Measurements from ENCODE around the gene SHD.

SHD gene

DNA sequence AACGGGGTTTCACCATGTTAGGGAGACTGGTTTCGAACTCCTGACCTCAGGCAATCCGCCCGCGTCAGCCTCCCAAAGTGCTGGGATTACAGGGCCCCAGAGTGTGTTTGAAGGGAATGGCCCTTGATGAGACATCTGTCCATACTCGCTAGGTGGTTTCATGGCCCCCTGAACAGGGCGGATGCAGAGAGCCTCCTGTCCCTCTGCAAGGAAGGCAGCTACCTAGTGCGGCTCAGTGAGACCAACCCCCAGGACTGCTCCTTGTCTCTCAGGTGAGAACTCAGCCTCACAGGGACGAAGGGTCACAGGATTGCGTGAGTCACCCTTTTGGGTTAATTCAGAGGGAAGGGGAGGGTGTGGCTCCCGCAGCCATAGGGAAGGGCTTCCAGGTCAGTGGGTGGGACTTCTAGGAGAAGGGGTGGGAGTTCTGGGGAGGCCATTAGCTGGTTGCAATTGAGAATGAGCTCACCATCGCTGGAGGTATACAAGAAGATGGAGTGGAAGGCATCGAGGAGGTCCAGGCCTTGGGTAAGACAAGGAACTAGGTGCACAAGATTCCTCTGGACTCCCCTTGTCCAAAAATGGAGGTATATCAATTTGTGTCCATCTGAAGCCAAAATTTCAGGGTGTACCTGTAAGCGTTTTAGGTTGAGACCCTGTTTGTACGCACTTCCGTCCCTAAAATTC, 9.2 kb downstream of the SHD start:
- no peak for ATAC-seq
- TF ChIP-seq TCF4 (CRISPR knock-in tag; IDR thresholded peaks at IDR 0.05; ENCODE audit: borderline replicate concordance) (no peak), ZC3H10 (CRISPR knock-in tag; IDR thresholded peaks at IDR 0.05) (no peak), ARNTL (CRISPR knock-in tag; IDR thresholded peaks at IDR 0.05; ENCODE audit: borderline replicate concordance, low read depth) (no peak), ZNF8 (CRISPR knock-in tag; IDR thresholded peaks at IDR 0.05) (no peak)
- TF ChIP-seq, protein P1, sequence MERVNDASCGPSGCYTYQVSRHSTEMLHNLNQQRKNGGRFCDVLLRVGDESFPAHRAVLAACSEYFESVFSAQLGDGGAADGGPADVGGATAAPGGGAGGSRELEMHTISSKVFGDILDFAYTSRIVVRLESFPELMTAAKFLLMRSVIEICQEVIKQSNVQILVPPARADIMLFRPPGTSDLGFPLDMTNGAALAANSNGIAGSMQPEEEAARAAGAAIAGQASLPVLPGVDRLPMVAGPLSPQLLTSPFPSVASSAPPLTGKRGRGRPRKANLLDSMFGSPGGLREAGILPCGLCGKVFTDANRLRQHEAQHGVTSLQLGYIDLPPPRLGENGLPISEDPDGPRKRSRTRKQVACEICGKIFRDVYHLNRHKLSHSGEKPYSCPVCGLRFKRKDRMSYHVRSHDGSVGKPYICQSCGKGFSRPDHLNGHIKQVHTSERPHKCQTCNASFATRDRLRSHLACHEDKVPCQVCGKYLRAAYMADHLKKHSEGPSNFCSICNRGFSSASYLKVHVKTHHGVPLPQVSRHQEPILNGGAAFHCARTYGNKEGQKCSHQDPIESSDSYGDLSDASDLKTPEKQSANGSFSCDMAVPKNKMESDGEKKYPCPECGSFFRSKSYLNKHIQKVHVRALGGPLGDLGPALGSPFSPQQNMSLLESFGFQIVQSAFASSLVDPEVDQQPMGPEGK (CRISPR knock-in tag; IDR thresholded peaks at IDR 0.05; ENCODE audit: borderline replicate concordance): no peak

DNA sequence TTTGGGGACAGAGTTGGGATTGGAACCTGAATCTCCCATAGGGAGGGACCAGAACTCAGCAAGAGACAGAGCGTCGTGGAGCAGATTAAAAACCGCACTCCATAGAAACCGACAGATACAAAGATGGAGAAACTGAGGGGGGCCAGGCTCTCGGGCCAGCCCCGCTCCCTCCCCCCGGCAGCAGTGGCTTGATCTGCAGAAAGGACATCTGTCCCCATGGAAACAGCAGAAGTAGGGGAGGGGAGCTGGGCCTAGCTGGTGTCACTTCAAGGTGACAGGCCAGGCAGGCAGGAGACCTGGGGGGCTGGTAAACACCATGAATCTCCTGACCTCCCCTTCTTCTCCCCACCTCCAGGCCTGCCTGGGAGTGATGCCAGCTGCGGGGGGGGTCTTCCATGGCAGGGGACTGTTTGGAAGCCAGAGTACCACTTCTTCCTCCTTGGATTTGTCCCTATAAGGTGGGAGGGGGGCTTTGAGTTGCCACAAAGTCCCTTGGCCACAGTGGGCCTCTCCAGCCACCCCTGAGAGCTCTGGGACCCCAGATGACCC, 12.2 kb downstream of the SHD start:
- no peak for TF ChIP-seq PPARA (CRISPR knock-in tag; IDR thresholded peaks at IDR 0.05; ENCODE audit: borderline replicate concordance)
- no peak for TF ChIP-seq ZC3H10 (CRISPR knock-in tag; IDR thresholded peaks at IDR 0.05)
- TF ChIP-seq TCF4 (CRISPR knock-in tag; IDR thresholded peaks at IDR 0.05; ENCODE audit: borderline replicate concordance): no peak
- TF ChIP-seq, protein P2, sequence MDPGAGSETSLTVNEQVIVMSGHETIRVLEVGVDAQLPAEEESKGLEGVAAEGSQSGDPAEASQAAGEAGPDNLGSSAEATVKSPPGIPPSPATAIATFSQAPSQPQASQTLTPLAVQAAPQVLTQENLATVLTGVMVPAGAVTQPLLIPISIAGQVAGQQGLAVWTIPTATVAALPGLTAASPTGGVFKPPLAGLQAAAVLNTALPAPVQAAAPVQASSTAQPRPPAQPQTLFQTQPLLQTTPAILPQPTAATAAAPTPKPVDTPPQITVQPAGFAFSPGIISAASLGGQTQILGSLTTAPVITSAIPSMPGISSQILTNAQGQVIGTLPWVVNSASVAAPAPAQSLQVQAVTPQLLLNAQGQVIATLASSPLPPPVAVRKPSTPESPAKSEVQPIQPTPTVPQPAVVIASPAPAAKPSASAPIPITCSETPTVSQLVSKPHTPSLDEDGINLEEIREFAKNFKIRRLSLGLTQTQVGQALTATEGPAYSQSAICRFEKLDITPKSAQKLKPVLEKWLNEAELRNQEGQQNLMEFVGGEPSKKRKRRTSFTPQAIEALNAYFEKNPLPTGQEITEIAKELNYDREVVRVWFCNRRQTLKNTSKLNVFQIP (CRISPR knock-in tag; IDR thresholded peaks at IDR 0.05; ENCODE audit: borderline replicate concordance, low read depth): no peak
- no peak for TF ChIP-seq SNAI2 (CRISPR knock-in tag; IDR thresholded peaks at IDR 0.05)
- no peak for TF ChIP-seq TOX (CRISPR knock-in tag; IDR thresholded peaks at IDR 0.05; ENCODE audit: borderline replicate concordance)
- TF ChIP-seq, protein P3, sequence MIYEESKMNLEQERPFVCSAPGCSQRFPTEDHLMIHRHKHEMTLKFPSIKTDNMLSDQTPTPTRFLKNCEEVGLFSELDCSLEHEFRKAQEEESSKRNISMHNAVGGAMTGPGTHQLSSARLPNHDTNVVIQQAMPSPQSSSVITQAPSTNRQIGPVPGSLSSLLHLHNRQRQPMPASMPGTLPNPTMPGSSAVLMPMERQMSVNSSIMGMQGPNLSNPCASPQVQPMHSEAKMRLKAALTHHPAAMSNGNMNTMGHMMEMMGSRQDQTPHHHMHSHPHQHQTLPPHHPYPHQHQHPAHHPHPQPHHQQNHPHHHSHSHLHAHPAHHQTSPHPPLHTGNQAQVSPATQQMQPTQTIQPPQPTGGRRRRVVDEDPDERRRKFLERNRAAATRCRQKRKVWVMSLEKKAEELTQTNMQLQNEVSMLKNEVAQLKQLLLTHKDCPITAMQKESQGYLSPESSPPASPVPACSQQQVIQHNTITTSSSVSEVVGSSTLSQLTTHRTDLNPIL (CRISPR knock-in tag; IDR thresholded peaks at IDR 0.05; ENCODE audit: low read depth): no peak
- TF ChIP-seq, protein P4, sequence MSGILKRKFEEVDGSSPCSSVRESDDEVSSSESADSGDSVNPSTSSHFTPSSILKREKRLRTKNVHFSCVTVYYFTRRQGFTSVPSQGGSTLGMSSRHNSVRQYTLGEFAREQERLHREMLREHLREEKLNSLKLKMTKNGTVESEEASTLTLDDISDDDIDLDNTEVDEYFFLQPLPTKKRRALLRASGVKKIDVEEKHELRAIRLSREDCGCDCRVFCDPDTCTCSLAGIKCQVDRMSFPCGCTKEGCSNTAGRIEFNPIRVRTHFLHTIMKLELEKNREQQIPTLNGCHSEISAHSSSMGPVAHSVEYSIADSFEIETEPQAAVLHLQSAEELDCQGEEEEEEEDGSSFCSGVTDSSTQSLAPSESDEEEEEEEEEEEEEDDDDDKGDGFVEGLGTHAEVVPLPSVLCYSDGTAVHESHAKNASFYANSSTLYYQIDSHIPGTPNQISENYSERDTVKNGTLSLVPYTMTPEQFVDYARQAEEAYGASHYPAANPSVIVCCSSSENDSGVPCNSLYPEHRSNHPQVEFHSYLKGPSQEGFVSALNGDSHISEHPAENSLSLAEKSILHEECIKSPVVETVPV (CRISPR knock-in tag; IDR thresholded peaks at IDR 0.05): no peak
- TF ChIP-seq ZNF70 (CRISPR knock-in tag; IDR thresholded peaks at IDR 0.05): no peak
- no peak for TF ChIP-seq ARNTL (CRISPR knock-in tag; IDR thresholded peaks at IDR 0.05; ENCODE audit: borderline replicate concordance, low read depth)
- TF ChIP-seq OSR1 (CRISPR knock-in tag; IDR thresholded peaks at IDR 0.05): no peak
- no peak for TF ChIP-seq ZNF8 (CRISPR knock-in tag; IDR thresholded peaks at IDR 0.05)
- TF ChIP-seq ISL1 (CRISPR knock-in tag; IDR thresholded peaks at IDR 0.05): no peak
- no peak for TF ChIP-seq GLIS3 (CRISPR knock-in tag; IDR thresholded peaks at IDR 0.05)
- no peak for TF ChIP-seq ESRRG (CRISPR knock-in tag; IDR thresholded peaks at IDR 0.05)
- TF ChIP-seq, protein P1 (CRISPR knock-in tag; IDR thresholded peaks at IDR 0.05; ENCODE audit: borderline replicate concordance): no peak
- no peak for TF ChIP-seq RARB (CRISPR knock-in tag; IDR thresholded peaks at IDR 0.05)
- TF ChIP-seq, protein P5, sequence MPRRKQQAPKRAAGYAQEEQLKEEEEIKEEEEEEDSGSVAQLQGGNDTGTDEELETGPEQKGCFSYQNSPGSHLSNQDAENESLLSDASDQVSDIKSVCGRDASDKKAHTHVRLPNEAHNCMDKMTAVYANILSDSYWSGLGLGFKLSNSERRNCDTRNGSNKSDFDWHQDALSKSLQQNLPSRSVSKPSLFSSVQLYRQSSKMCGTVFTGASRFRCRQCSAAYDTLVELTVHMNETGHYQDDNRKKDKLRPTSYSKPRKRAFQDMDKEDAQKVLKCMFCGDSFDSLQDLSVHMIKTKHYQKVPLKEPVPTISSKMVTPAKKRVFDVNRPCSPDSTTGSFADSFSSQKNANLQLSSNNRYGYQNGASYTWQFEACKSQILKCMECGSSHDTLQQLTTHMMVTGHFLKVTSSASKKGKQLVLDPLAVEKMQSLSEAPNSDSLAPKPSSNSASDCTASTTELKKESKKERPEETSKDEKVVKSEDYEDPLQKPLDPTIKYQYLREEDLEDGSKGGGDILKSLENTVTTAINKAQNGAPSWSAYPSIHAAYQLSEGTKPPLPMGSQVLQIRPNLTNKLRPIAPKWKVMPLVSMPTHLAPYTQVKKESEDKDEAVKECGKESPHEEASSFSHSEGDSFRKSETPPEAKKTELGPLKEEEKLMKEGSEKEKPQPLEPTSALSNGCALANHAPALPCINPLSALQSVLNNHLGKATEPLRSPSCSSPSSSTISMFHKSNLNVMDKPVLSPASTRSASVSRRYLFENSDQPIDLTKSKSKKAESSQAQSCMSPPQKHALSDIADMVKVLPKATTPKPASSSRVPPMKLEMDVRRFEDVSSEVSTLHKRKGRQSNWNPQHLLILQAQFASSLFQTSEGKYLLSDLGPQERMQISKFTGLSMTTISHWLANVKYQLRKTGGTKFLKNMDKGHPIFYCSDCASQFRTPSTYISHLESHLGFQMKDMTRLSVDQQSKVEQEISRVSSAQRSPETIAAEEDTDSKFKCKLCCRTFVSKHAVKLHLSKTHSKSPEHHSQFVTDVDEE (CRISPR knock-in tag; IDR thresholded peaks at IDR 0.05): no peak
- TF ChIP-seq CSDC2 (CRISPR knock-in tag; IDR thresholded peaks at IDR 0.05): no peak
- no peak for ATAC-seq
